ENCODE results near the gene ARL1. TPM values are rescaled to one million over a fixed set of nuclear protein-coding genes. Genes with fewer than 3 reads are reported as not detected.

Gene ARL1
- total RNA-seq, 1 experiment from 2014 or later, result 76.0 TPM

DNA sequence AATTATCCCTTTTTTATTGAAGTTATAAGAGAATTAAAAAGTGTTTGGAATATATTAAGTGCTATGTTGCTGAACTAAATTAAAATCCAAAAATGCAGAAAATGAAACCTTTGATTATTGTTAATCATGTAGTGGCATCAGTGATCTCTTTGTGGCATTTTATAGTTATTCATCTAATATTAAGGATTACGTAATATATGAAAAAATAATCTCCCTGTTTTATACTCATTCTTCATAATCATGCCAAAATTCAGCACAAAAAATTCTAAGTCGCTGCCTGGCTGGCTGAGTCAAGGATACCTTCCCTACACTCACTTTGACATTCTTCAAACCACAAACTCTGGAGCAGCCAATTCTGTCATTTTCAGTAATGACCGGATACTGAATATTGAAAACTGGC lies 63.7 kb downstream of the ARL1 start:
- ATAC-seq (no peak), DNase-seq (ENCODE audit: low read depth, low spot score) (no peak)
- no peak overlapping the region for H3K4me3 ChIP-seq (replicated peaks in 1 of 2; ENCODE audit: low read depth in 1 of 2, low read length in 2 of 2)
- no peak overlapping the region for H3K9ac ChIP-seq (ENCODE audit: low read length)
- ChIA-PET CTCF (no interaction called here), RAD21 (ENCODE audit: low non-redundant PET in 1 of 2, low total read pairs in 2 of 2, uncharacterized antibody in 2 of 2, unreplicated experiment in 2 of 2) (no interaction called here), POLR2A (no interaction called here)
- no peak overlapping the region for H3K4me2 ChIP-seq (ENCODE audit: low read length)
- no TSS peak for BruUV-seq (replicated peaks)
- H2AFZ ChIP-seq (ENCODE audit: low read depth, low read length, poor library complexity, severe bottlenecking), result no peak overlapping the region
- H3K9me2 ChIP-seq (ENCODE audit: insufficient read depth), result no peaks in the 10 kb centered on the region
- 0 out of 2 replicates have a peak, but pooled peaks cover 1% of the 10 kb centered on the region for H4K20me1 ChIP-seq (ENCODE audit: insufficient read depth)
- peaks cover 13 to 39% of the 10 kb centered on the region in 2 experiments; a peak in 3 of 4 replicates for H3K36me3 ChIP-seq (ENCODE audit: control insufficient read depth in 1 of 2, insufficient read depth in 2 of 2, low read length in 2 of 2)
- no peaks in the 10 kb centered on the region for H3K9me3 ChIP-seq (ENCODE audit: control insufficient read depth in 1 of 2, insufficient read depth in 1 of 2, low read depth in 1 of 2, low read length in 2 of 2)
- intact Hi-C loops (cut with micrococcal nuclease), result no loop called here
- H3K27ac ChIP-seq (ENCODE audit: low read depth, low read length), result no peak overlapping the region
- peaks cover 2% of the 10 kb centered on the region; the same call in 1 of the 2 replicates for H3K79me2 ChIP-seq (ENCODE audit: insufficient read depth, low read length)
- no peaks in the 10 kb centered on the region for H3K27me3 ChIP-seq (ENCODE audit: insufficient read depth, low read length)
- TF ChIP-seq CEBPB (IDR thresholded peaks at IDR 0.05; ENCODE audit: low read depth) (no peak), POLR2A (IDR thresholded peaks at IDR 0.05; ENCODE audit: borderline replicate concordance, extremely low read depth, insufficient read depth, insufficient read length) (no peak), EZH2phosphoT487 (IDR thresholded peaks at IDR 0.05; ENCODE audit: borderline replicate concordance) (no peak), YY1 (IDR thresholded peaks at IDR 0.05; ENCODE audit: extremely low read depth, insufficient replicate concordance, low read depth, low read length) (no peak), TCF7L2 (IDR thresholded peaks at IDR 0.05; ENCODE audit: borderline replicate concordance, extremely low read depth, insufficient read depth, insufficient read length) (no peak), POLR2AphosphoS5 (IDR thresholded peaks at IDR 0.05; ENCODE audit: low read depth, low read length) (no peak), SP1 (IDR thresholded peaks at IDR 0.05; ENCODE audit: low read depth) (no peak), EGR1 (IDR thresholded peaks at IDR 0.05; ENCODE audit: low read depth) (no peak), ELF1 (IDR thresholded peaks at IDR 0.05; ENCODE audit: borderline replicate concordance, low read depth) (no peak), ZFX (IDR thresholded peaks at IDR 0.05) (no peak), FOSL1 (IDR thresholded peaks at IDR 0.05; ENCODE audit: low read depth) (no peak)
- TF ChIP-seq, protein P1, sequence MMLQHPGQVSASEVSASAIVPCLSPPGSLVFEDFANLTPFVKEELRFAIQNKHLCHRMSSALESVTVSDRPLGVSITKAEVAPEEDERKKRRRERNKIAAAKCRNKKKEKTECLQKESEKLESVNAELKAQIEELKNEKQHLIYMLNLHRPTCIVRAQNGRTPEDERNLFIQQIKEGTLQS (IDR thresholded peaks at IDR 0.05), result no peak
- TF ChIP-seq, protein P2, sequence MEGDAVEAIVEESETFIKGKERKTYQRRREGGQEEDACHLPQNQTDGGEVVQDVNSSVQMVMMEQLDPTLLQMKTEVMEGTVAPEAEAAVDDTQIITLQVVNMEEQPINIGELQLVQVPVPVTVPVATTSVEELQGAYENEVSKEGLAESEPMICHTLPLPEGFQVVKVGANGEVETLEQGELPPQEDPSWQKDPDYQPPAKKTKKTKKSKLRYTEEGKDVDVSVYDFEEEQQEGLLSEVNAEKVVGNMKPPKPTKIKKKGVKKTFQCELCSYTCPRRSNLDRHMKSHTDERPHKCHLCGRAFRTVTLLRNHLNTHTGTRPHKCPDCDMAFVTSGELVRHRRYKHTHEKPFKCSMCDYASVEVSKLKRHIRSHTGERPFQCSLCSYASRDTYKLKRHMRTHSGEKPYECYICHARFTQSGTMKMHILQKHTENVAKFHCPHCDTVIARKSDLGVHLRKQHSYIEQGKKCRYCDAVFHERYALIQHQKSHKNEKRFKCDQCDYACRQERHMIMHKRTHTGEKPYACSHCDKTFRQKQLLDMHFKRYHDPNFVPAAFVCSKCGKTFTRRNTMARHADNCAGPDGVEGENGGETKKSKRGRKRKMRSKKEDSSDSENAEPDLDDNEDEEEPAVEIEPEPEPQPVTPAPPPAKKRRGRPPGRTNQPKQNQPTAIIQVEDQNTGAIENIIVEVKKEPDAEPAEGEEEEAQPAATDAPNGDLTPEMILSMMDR (IDR thresholded peaks at IDR 0.05 in 2 of 3, conservative IDR thresholded peaks at IDR 0.05 in 1 of 3; ENCODE audit: borderline replicate concordance in 1 of 3, insufficient read depth in 1 of 3, low read depth in 2 of 3, low read length in 2 of 3), result no peak
- H3K4me1 ChIP-seq (ENCODE audit: control insufficient read depth in 1 of 2, insufficient read depth in 2 of 2, low read length in 2 of 2), result no peaks in the 10 kb centered on the region

Other genes with a start within 250 kb of the ARL1 start
- not detected for gene SLC5A8, start 197.5 kb downstream of the ARL1 start, total RNA-seq (2021; ENCODE audit: unreplicated experiment)
- 19.3 TPM for gene UTP20, start 127.7 kb downstream of the ARL1 start, total RNA-seq (2021; ENCODE audit: unreplicated experiment)
- gene SPIC, start 67.6 kb upstream of the ARL1 start, total RNA-seq (2021; ENCODE audit: unreplicated experiment), result not detected
- gene MYBPC1, start 187.2 kb upstream of the ARL1 start, total RNA-seq (2021; ENCODE audit: unreplicated experiment), result not detected